HG03342 (cell line): ENCODE measurements around the gene KEL.

Experiments
- ATAC-seq: cut with Tn5 transposase; IDR thresholded peaks from one replicate; pipeline ENCODE4 v1.9.1; 2021; ENCODE audit warnings: mild to moderate bottlenecking, moderate library complexity; ENCODE audit not compliant: unreplicated experiment

Gene KEL

DNA sequence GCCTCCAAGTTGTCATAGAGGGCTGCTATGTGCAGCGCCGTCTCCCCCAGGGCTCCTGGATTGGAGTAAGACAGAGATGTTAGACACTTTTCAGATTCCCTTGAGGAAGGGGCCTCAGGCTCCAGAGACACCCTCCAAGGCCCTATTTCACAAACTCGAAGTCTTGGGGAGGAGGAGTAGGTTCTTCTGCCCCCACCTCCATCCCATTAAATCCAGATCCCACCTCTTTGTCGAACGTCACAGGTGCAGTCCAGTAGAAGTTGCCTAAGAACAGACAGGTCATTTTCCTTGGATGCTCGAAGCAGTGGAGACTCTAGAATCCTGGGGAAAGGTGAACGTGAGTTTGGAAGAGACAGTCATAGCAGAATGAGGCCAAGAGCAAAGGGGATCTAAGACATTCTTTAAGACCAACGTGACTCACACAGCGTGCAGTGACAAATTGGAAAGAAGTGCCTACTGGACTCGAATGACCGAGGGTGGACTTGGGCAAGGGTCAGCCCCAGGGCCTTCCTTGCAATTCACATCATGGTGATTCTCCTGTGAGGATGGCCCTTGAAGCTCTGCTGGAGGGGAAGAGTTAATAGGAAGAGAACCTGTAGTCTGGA is 31.9 kb downstream of the KEL start:
- no peak for ATAC-seq

DNA sequence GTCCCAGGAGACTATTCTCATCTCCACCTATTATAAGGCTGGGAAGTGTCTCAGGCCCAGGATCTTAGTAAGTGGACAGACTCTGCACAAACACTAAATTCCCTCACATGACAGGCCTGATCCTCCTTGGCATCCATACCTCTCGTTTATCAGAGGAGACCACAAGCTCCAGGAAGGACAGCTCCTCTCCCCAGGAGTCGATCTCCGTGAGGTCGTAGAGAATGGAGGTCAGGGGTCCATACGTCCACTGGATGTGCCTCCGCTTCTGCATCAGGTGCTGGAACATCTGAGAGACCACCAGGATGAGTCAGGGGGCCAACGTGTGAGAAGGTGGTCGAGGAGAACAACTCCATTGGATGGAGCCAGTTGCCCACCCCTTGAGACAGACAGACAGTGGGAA is 34.2 kb downstream of the KEL start:
- no peak for ATAC-seq

DNA sequence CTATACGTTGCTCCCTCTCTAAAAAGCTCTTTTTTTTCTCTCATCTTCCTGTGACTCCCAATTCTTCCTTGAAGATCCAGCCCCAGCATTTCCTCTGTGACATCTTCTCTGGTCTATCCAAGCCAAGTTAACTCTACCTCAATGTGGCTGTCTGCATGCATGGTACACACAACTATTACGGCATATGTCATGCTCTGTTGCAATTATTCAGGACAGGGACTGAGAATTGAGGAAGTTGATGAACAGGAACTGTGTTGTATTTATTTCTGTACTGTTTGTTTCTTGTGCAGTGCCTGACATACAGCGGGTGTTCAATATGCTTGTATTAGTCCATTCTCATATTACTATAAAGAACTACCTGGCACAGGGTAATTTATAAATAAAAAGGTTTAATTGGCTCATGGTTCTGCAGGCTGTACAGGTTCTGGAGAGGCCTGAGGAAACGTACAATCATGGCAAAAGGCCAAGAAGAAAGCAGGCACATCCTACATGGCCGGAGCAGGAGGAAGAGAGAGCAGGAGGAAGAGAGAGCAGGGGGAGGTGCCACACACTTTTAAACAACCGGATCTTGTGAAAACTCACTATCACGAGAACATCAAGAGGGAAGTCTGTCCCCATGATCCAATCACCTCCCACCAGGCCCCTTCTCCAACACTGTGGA is 34.9 kb downstream of the KEL start:
- no peak for ATAC-seq

DNA sequence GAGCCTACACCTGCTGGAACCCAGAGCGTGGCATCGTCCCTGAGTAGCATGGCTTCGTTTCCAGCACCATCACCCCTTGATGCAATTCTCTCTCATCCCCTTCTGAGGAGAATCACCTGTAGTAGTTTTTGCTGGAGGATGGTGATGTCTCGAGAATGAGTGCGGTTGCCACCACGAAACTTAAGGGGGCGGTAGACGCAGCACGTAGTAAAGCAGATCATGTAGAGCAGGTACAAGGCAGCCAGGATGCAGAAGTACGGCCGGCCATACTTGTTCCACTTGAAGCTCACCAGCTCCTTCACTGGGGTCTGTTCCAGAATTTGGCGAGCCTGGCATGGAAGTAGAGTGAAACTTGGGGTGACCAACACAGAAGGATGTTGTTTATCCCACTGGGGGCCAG is 36.8 kb downstream of the KEL start:
- no peak for ATAC-seq

DNA sequence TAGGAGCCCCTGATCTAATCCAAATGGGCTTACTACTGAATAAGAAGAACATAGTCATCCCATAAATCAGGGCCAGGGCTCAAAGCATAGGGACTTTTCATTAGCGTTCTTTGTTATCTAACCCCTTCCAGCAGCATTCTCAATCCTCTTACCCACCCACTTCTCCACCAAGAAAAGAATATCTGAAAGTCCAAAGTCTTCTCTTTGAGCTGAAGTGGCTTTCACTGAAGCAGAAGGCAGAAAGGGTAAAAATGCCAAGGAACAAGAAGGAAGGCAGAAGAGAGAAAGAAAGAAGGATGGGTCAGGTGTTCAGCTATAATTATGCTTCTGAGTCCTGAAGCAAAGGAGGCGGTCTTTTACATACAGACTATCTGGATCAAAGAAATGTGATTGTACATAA is 38.8 kb downstream of the KEL start:
- ATAC-seq: no peak

DNA sequence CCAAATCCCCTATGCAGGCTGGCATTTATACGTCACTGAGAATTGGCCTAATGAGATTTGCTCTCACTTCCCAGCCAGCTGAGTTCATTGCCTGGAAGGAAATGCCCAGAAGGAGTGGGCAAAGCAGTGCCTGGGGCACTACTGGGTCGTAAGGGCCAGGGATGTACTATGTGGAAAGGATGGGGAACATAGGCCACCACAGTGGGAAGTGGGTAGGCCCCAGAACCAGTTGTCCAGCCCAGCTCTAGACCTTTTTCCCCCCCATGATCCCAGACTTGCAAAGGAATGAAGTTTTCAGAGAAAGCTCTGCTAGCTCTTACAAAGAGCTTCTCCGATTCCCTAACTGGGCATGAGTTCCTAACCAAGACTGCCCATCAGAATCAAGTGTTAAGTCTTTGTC is 42.5 kb downstream of the KEL start:
- ATAC-seq: no peak

DNA sequence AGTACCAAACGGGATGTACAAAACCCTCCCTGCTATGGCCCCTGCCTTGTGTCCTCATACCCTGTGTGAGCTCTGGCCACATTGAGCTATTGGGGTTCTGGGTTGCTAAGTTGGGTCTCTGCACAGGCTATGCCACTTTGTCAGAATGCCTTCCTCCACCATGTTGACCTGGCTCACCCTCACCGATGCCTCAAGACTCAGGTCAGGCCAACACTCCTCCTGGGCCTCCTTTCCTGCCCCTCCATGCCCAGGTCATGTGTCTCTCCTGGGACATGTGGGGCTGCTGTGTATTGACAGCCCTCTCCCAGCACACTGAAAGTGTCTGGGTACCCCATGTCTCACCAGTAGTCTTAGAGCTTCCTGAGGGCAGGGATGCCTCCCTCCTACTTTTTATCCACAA is 43.3 kb downstream of the KEL start:
- no peak for ATAC-seq

DNA sequence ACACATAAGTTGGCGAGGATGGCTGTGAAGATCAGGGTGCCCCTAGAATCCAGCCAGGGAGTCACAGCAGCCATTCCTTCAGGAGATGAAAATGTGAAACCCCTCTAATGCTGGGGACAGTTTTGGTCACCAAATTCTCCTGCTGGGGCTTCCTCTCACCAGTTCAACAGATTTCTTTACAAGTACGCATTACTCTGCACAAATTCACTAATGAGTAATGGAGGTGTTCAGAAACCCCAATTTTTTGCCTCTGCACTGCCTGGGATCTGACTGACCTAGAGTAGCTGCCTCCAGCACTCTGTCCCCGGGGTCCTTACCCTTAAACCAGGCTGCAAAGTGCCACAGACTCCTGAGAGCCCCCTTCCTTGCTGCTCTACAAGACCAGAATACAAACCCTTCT is 44.7 kb downstream of the KEL start:
- no peak for ATAC-seq

DNA sequence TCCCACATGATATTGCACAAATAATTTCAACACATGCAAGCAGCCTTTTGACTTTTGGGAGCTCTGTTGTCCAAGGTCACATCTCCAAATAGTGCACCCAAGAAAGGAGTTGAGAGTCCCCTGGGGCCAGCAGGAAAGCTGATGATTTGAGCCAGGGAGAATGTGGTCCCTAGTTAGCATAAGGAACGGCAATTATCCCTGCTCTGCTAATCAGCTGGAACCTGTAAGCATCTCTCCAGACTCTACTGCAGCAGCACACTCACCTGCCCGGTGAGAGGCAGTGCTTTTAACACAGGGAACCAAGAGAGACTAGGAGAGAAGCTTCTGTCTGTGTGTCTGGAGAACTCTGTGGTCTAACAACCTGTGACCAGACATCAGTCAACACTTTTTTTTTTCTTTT is 45.7 kb downstream of the KEL start:
- ATAC-seq: no peak

DNA sequence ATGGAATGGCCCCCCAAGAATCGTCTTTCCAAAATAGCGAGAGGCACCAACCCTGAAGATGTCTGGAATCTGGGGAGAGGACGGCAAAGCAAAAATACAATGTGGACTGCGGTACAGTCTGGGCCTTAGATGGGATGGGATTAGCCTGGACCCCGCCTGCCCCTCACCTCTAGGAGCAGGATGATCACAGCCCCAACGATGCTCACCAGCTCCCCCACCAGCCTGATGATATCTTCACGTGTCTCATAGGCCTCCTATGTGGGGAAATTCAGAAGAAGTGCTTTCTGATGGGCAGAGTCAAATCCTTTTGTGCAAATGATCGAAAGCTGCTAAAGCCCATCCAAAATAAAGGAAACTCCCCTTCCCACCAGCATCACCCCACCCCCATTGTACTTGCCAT is 46.8 kb downstream of the KEL start:
- no peak for ATAC-seq

DNA sequence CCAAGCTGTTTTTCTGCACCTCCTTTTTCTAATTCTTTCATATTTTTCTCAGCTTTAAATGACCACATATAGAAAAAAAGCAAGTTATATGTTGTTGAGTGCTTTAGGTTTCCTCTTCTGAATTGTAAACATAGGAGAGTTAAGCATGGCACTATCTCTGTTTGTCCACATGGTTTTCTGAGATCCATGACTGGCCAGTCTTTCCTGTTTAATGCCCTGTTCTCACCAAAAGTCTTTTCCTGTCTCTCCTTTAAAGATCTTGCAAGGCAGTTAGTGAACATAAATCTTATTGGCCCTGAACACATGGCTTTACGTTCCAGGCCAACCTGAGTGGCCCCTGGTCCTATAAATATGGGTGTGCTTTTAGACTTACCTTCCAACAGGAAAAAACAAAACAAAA is 48.0 kb downstream of the KEL start:
- ATAC-seq: no peak

DNA sequence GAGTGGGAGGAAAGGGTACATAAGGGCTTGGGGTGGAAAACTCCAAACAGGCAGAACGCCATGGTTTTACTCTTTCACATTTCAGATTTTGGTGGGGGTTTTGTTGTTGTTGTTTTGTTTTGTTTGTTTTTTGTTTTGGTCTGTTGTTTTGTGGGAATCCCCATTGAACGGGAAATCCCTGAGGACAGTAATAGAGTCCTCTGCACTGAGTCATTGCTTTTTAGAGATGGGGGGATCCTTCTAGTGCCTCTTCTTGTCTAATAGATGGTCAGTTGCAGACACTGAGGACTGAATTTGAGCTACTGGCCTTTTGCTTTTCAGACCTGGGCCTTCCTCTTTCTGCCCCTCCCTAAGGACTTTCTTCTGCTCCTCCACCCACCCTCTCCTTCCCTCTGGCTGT is 48.6 kb downstream of the KEL start:
- no peak for ATAC-seq

DNA sequence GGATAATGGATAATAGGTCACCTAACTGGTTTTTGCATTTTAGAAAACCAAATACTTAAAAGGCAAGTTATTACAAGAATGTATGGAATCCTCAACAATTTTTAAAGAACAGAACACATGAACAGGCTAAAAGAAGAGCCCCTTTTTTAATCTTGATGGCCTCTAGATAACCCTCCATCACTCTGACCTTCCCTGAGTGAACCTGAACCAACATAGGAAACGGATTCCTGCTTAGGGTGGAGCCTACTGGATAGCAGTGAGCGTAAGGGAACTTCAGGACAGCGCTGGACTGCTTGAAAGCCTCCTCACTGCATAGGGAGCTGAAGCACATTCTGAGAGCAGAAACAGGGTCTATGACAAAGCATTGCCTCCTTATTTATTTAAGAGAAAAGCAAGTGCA is 49.1 kb downstream of the KEL start:
- ATAC-seq: no peak

DNA sequence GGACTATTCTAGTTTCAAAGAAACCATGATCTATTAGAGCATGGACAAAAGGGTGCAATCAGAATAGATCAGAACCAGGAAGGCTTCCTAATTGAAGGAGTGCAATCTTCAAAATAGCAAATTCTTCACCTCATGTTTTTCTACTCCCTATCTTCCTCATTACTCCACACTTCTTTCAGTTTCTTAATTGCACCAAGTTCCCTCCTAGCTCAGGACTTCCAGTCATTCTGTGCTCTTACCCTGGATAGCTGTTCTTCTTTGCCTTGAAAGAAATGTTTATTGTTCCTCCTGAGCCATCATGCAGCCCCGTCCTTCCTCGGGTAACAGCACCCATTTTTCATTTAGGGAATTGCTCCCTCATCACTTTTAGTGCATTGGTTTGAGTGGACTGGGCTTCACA is 51.7 kb downstream of the KEL start:
- no peak for ATAC-seq

DNA sequence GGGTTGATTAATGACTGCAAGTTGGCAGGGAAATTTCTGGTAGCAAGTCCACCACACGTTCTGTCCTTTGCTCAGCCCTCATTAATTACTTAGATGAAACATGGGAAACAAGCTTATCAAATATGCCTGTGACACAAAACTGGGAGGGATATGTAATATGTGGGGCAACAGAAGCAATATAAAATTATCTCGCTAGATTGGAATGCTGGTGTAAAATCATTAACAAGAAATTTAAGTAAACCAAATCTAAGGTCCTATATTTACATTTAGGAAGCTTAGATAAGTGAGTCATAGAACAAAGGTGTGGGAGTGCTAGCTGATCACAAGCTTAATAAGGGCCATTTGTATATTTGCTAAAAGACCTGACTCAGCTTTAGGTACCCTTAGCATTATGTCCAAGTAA is 52.1 kb downstream of the KEL start:
- ATAC-seq: no peak

DNA sequence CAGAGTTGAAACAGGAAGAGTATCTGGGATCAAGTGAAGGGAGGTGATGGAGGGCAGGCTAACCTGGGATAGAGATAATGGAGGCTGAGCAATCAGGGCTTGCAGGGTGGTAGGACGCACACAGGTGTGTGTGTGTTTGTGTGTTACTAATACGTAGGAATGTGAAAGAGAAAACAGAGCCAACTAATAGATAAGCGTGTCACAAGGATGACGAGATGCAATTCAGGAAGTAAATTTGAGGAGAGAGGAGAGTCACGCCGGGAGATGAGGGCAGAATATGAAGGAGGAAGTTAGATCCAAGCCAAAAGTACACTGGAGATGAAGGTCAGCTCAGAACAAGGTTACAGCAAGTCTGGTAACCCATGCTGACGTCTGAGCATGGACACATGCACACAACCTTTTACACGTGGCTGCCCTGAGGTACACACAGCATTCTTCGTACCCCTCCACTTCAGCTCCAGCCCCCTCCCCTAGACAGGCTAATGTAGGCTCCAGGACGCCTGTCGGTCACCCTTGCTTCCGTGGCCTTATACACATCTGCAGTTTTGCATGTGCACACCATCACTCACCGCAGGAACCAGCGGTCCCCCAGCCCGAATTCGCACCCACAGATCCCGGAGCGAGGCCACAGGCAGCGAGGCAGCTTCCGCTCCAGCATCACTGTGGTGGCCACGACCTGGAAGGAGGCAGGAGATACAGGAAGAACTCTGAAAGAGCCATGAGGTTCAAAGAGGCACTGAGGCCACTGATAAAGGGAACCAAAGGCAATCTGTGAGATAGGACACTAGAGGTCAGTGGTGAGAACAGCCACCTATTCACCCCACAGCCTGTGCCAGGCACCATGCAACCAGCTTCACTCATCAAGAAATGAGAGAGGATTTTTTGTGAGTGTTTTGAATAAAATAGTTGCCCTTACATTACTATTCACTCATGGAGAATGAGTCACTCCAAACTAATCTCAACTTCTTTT is 53.0 kb downstream of the KEL start:
- no peak for ATAC-seq

DNA sequence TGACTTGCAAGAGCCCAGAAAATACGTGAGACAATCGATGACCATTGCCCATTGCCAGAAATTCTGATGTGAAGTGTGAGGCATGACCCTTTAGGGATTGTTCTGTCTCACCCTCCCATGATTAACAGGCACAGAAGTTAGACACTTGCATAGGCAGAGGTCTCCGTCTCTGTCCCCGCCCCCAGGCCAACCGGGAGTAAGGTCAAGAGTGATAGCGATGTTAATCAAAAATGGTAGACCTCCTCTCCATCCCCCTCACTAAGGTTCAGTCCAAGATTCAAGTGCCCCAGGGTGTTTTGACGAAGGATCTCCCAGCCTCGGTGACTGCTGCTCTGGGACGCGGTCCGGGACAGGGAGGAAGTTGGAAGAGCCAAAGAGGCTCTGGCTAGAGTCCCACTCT is 53.9 kb downstream of the KEL start:
- ATAC-seq: no peak

DNA sequence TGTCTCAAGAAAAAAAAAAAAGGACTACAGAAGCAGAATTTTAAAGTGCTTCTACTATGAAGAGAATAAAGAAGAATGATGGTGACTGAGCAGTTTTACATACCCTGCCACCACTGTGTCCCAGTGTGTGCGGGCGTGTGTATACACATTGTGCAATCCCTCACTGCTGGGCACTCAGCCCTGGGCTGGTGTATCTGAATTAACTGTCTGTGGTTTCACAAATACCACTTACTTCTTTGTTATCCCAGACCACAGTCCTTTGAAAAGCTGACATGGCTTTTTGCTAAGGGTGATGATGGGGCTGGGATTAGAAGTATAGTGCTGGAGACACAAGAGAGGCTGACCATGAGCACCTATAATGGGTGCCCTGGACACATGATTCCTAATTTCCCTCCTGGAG is 55.5 kb downstream of the KEL start:
- ATAC-seq: no peak

DNA sequence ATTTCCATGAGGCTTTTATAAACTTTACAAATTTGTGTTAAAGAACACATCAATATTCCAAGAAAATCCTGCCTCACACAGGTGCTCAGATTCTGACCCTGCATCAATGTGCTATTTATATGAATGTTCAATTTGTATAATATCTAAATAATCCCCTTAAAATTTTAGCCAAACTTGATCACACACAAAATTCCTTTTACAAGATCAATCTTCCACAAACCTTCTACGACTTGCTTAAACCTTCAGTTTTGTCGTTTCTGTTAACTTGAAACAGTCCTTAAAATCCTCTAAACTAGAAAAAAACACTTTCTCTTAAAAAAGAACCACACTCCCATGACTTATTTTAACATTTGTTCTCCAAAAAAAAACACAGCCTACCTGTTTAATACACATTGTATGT is 56.4 kb downstream of the KEL start:
- ATAC-seq: no peak

DNA sequence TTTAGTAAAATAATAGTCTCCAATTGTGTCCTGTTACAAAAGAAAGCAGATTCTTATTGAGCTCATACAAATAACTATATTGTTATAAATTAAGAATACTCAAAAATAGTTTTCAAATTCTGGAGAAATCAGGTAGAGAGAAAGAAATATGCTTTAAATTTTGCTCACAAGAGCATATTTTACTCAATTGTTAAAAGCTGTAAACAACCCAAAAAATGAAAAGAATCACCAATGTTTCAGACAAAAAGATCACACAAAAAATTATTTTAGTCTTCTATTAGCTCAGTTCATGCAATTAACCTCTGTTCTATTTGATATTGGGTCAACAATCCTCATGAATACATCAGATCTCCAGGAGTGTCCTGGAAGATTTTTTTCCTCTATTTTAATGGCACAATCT is 58.0 kb downstream of the KEL start:
- no peak for ATAC-seq

DNA sequence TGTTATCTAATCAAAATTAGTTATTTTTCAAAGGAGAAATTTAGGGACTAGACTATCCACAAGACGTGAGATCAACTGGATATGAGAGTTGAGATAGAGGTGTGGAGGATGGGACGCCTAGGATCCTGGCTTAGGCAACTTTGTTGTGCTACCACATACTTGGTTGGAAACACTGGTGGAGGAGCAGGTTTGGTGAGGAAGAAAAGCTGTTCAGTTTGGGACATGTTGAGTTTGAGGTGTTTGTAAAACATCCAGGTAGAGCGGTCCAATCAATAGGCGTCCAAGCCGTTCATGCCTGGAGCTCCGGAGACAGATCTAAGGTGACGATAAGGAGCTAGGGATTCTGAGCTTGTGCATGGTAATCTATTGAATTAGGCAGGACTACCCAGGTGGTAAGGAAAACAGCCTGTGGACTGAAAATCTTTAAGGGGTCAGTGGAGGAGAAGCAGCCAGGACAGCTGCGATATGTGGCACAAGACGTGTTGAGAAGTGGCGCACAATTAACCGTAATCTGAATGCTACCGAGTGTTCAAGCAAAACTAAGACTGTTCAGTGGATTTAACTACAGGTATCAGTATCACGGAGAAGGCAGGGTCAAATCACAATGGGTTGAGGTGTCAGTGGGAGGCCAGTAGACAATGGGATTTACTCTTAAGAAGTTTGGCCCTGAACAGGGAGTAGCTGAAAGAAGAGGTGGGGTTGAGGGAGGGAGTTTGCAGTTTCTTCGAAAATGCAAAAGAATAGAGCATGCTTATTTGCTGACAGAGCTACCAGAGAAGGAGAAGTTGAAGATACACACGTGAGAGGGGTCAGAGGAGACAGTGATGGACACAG is 60.5 kb downstream of the KEL start:
- ATAC-seq: no peak
